K562 (cell line): ENCODE results near the gene WNT11. TPM values are rescaled to one million over a fixed set of nuclear protein-coding genes. Genes with fewer than 3 reads are reported as not detected.
A peak's percentile ranks its signal among the peaks of the same experiment; 100 is the strongest.

ENCODE experiments used
- ARID1B ChIP-seq: fragments of 450-650 bp; IDR thresholded peaks from 2 replicates; pipeline ENCODE4 v1.6.1; 2016; ENCODE audit warnings: antibody characterized with exemption, mild to moderate bottlenecking, inconsistent platforms
- DIDO1 ChIP-seq: fragments of 450-650 bp; IDR thresholded peaks from 2 replicates; pipeline ENCODE4 v1.6.1; 2016; ENCODE audit warnings: low read depth, missing biosample characterization, missing genetic modification characterization
- MBD2 ChIP-seq: sonication (generic); IDR thresholded peaks from 2 replicates; pipeline ENCODE4 v1.6.1; 2016; ENCODE audit warnings: low read depth, borderline replicate concordance
- MCM3 ChIP-seq: fragments of 450-650 bp; IDR thresholded peaks from 2 replicates; pipeline ENCODE4 v1.6.1; 2016
- NELFE ChIP-seq: IDR thresholded peaks from 2 replicates; pipeline ENCODE4 v1.6.1; 2011; ENCODE audit warnings: mild to moderate bottlenecking; ENCODE audit not compliant: insufficient read depth, insufficient read length
- NR2C1 ChIP-seq, 2 experiments: fragments of 450-650 bp; IDR thresholded peaks; 2 replicates each; pipeline ENCODE4 v1.6.1; 2017; ENCODE audit warnings: mild to moderate bottlenecking in 2 of 2, antibody characterized with exemption in 1 of 2, inconsistent platforms in 1 of 2, missing compliant biosample characterization in 1 of 2, missing genetic modification characterization in 1 of 2
- NR2F6 ChIP-seq: fragments of 450-650 bp; formaldehyde crosslinking; IDR thresholded peaks from 2 replicates; pipeline ENCODE4 v1.4.0; 2020; ENCODE audit warnings: mild to moderate bottlenecking
- POLR2G ChIP-seq: fragments of 200-400 bp; formaldehyde crosslinking; IDR thresholded peaks from 2 replicates; pipeline ENCODE4 v1.6.1; 2017; ENCODE audit warnings: low read depth, mild to moderate bottlenecking, antibody characterized with exemption, low read length, moderate library complexity
- RERE ChIP-seq: sonication (generic); formaldehyde crosslinking; IDR thresholded peaks from 2 replicates; pipeline ENCODE4 v1.8.0; 2023; ENCODE audit warnings: missing genetic modification reagents, mild to moderate bottlenecking, borderline replicate concordance
- SMAD1 ChIP-seq: fragments of 150-350 bp; IDR thresholded peaks from 2 replicates; pipeline ENCODE4 v1.6.1; 2014; ENCODE audit warnings: low read length, low read depth; ENCODE audit not compliant: partially characterized antibody
- TAF7 ChIP-seq: fragments of 450-650 bp; IDR thresholded peaks from 2 replicates; pipeline ENCODE4 v1.6.1; 2016; ENCODE audit warnings: missing genetic modification characterization, missing compliant biosample characterization
- ZBTB33 ChIP-seq: sonication (generic); formaldehyde crosslinking; IDR thresholded peaks from 2 replicates; pipeline ENCODE4 v1.8.1; 2023; ENCODE audit warnings: mild to moderate bottlenecking, missing genetic modification reagents
- ZBTB5 ChIP-seq: fragments of 450-650 bp; IDR thresholded peaks from 2 replicates; pipeline ENCODE4 v1.6.1; 2017; ENCODE audit warnings: antibody characterized with exemption
- ZKSCAN1 ChIP-seq: fragments of 150-350 bp; IDR thresholded peaks from 2 replicates; pipeline ENCODE4 v1.6.1; 2016; ENCODE audit warnings: low read depth, low read length
- ZNF184 ChIP-seq: sonication (generic); formaldehyde crosslinking; IDR thresholded peaks from 2 replicates; pipeline ENCODE4 v1.5.0; 2020; ENCODE audit warnings: missing genetic modification reagents
- polyA plus RNA-seq, 8 experiments: library from polyadenylated mRNA; depleted of rRNA in 4 of 8; stranded (reverse) in 5 of 8; unstranded in 3 of 8; fragments of >200 nt; fragmentation: Nextera tagmentation in 2 of 8; fragmentation: Illumina TruSeq in 1 of 8; extraction: Ambion mirVana in 2 of 8; extraction: Trizol in 1 of 8; gene quantifications; 2 replicates each; pipeline versions ENCODE4 v1.2.1 to v1.2.3, GENCODE V29; 2011 to 2014; ENCODE audit warnings: inconsistent platforms in 1 of 8, missing spikeins in 1 of 8
- total RNA-seq, 7 experiments: library from RNA; depleted of rRNA in 6 of 7; stranded (reverse); fragments of >200 nt in 6 of 7; fragmentation: Illumina TruSeq in 2 of 7; extraction: Trizol in 2 of 7; gene quantifications; 2 replicates each; pipeline versions ENCODE4 v1.2.1 to v1.2.3, GENCODE V29; 2011 to 2021; ENCODE audit warnings: low replicate concordance in 1 of 7

Gene WNT11
- total and polyA plus RNA-seq, 9 of the 15 experiments (the other 6 are each of a cell fraction or from before 2014, with no cell fraction given), result 0.03 to 0.20 (median 0.09) TPM; not detected in 4

- TF ChIP-seq RERE (CRISPR knock-in tag), result 0 out of 2 replicates have a peak, but pooled peaks have one; percentile 57
- TF ChIP-seq ZBTB5, result no peak
- TF ChIP-seq SMAD1, result no peak
- TF ChIP-seq POLR2G, result peak; percentile 82
- no peak for TF ChIP-seq DIDO1 (tag)
- no peak for TF ChIP-seq NR2C1 (IDR thresholded peaks at IDR 0.05)
- TF ChIP-seq NR2C1 (tag; IDR thresholded peaks at IDR 0.05), result no peak
- no peak for TF ChIP-seq MCM3
- TF ChIP-seq TAF7 (tag), result peak; percentile 55; the same call in 1 of the 2 replicates
- no peak for TF ChIP-seq NELFE
- no peak for TF ChIP-seq ZKSCAN1
- no peak for TF ChIP-seq NR2F6 (CRISPR knock-in tag)
- 0 out of 2 replicates have a peak, but pooled peaks have one; percentile 24 for TF ChIP-seq MBD2
- TF ChIP-seq ZNF184 (CRISPR knock-in tag), result no peak
- TF ChIP-seq ZBTB33 (CRISPR knock-in tag), result no peak; the same call in 1 of the 2 replicates
- peak; percentile 25; the same call in 1 of the 2 replicates for TF ChIP-seq ARID1B
Measured at GRCh38 chr11:76236092-76236999, 30.0 kb upstream of the WNT11 start (continued).
